Measurements from ENCODE around the gene MAFF.

The MAFF gene

GRCh38 chr22:38240734-38241252 is 39.0 kb downstream of the MAFF start:
- Histone ChIP-seq H3K27me3 (ENCODE audit: insufficient read depth, poor library complexity, severe bottlenecking) (no peaks in the 10 kb centered on the region), H3K36me3 (ENCODE audit: low read depth) (peaks cover 32% of the 10 kb centered on the region), H3K9me3 (ENCODE audit: severe bottlenecking) (no peaks in the 10 kb centered on the region), H3K4me1 (ENCODE audit: insufficient read depth, poor library complexity, severe bottlenecking) (peaks cover 53% of the 10 kb centered on the region), H3K27ac (ENCODE audit: poor library complexity, severe bottlenecking) (peak overlapping the region; percentile 94), H3K4me3 (ENCODE audit: severe bottlenecking) (no peak overlapping the region)
- ATAC-seq (ENCODE audit: low read depth), result peak; percentile 78
- no peak for DNase-seq (ENCODE audit: low spot score)
- no peak for TF ChIP-seq CTCF (IDR thresholded peaks at IDR 0.05; ENCODE audit: poor library complexity, severe bottlenecking)

GRCh38 chr22:38243007-38243765 is 41.4 kb downstream of the MAFF start:
- peaks cover 27% of the 10 kb centered on the region for H3K36me3 ChIP-seq (ENCODE audit: low read depth)
- TF ChIP-seq CTCF (IDR thresholded peaks at IDR 0.05; ENCODE audit: poor library complexity, severe bottlenecking), result no peak
- ATAC-seq (ENCODE audit: low read depth), result peak; percentile 35; the same call in 2 of the 3 replicates
- H3K4me3 ChIP-seq (ENCODE audit: severe bottlenecking), result no peak overlapping the region
- peaks cover 53% of the 10 kb centered on the region for H3K4me1 ChIP-seq (ENCODE audit: insufficient read depth, poor library complexity, severe bottlenecking)
- no peaks in the 10 kb centered on the region for H3K9me3 ChIP-seq (ENCODE audit: severe bottlenecking)
- no peak for DNase-seq (ENCODE audit: low spot score)
- no peaks in the 10 kb centered on the region for H3K27me3 ChIP-seq (ENCODE audit: insufficient read depth, poor library complexity, severe bottlenecking)
- H3K27ac ChIP-seq (ENCODE audit: poor library complexity, severe bottlenecking), result peak overlapping the region; percentile 94

- Histone ChIP-seq H3K27ac (ENCODE audit: poor library complexity, severe bottlenecking) (peak overlapping the region; percentile 94), H3K27me3 (ENCODE audit: insufficient read depth, poor library complexity, severe bottlenecking) (no peaks in the 10 kb centered on the region), H3K9me3 (ENCODE audit: severe bottlenecking) (no peaks in the 10 kb centered on the region), H3K4me1 (ENCODE audit: insufficient read depth, poor library complexity, severe bottlenecking) (peaks cover 44% of the 10 kb centered on the region), H3K4me3 (ENCODE audit: severe bottlenecking) (no peak overlapping the region), H3K36me3 (ENCODE audit: low read depth) (peaks cover 28% of the 10 kb centered on the region)
- no peak for TF ChIP-seq CTCF (IDR thresholded peaks at IDR 0.05; ENCODE audit: poor library complexity, severe bottlenecking)
- no peak for DNase-seq (ENCODE audit: low spot score)
- peak; percentile 42 for ATAC-seq (ENCODE audit: low read depth)
Measured at GRCh38 chr22:38244106-38244505, 42.3 kb downstream of the MAFF start.

- Histone ChIP-seq H3K27ac (ENCODE audit: poor library complexity, severe bottlenecking) (no peak overlapping the region), H3K36me3 (ENCODE audit: low read depth) (peaks cover 28% of the 10 kb centered on the region)
Measured at GRCh38 chr22:38246046-38246658, 44.4 kb downstream of the MAFF start.

More at GRCh38 chr22:38246046-38246658, 44.4 kb downstream of the MAFF start:
- H3K9me3 ChIP-seq (ENCODE audit: severe bottlenecking), result no peaks in the 10 kb centered on the region
- no peaks in the 10 kb centered on the region for H3K27me3 ChIP-seq (ENCODE audit: insufficient read depth, poor library complexity, severe bottlenecking)
- H3K4me1 ChIP-seq (ENCODE audit: insufficient read depth, poor library complexity, severe bottlenecking), result peaks cover 24% of the 10 kb centered on the region
- ATAC-seq (ENCODE audit: low read depth), result no peak
- H3K4me3 ChIP-seq (ENCODE audit: severe bottlenecking), result no peak overlapping the region
- TF ChIP-seq CTCF (IDR thresholded peaks at IDR 0.05; ENCODE audit: poor library complexity, severe bottlenecking), result no peak
- no peak for DNase-seq (ENCODE audit: low spot score)
